Endodermal cell (in vitro differentiated cells): ENCODE measurements around the gene CALHM1. TPM values are rescaled to one million over a fixed set of nuclear protein-coding genes. Genes with fewer than 3 reads are reported as not detected.

Source experiments
- DNase-seq: peaks from one replicate; pipeline ENCODE4 v3.0.0-alpha.2; 2017
- H3K27ac ChIP-seq: 2 replicates; pipeline ENCODE4 v1.5.1; 2013; ENCODE audit warnings: mild to moderate bottlenecking, low read depth, low read length, moderate library complexity
- H3K27me3 ChIP-seq: 2 replicates; pipeline ENCODE4 v1.6.1; 2013; ENCODE audit warnings: mild to moderate bottlenecking, low read length, moderate library complexity; ENCODE audit not compliant: insufficient read depth, control insufficient read depth, poor library complexity, severe bottlenecking
- H3K36me3 ChIP-seq: 2 replicates; pipeline ENCODE4 v1.7.0; 2013; ENCODE audit warnings: mild to moderate bottlenecking, low read length, moderate library complexity; ENCODE audit not compliant: control insufficient read depth, insufficient read depth
- H3K4me1 ChIP-seq: one replicate; pipeline ENCODE4 v1.7.0; 2013; ENCODE audit warnings: low read length; ENCODE audit not compliant: control insufficient read depth, insufficient read depth
- H3K4me3 ChIP-seq: 2 replicates; pipeline ENCODE4 v1.5.1; 2013; ENCODE audit warnings: mild to moderate bottlenecking, low read length, moderate library complexity
- H3K9ac ChIP-seq: 2 replicates; pipeline ENCODE4 v1.6.1; 2013; ENCODE audit warnings: mild to moderate bottlenecking, low read length, moderate library complexity; ENCODE audit not compliant: poor library complexity, severe bottlenecking; ENCODE audit errors: extremely low read depth
- H3K9me3 ChIP-seq: 2 replicates; pipeline ENCODE4 v1.6.1; 2013; ENCODE audit warnings: mild to moderate bottlenecking, low read length, moderate library complexity; ENCODE audit not compliant: control insufficient read depth
- H3K27ac Mint-ChIP-seq: 2 replicates; pipeline ENCODE4 v1.8.0; 2020; ENCODE audit warnings: mixed read lengths
- H3K27me3 Mint-ChIP-seq: 2 replicates; pipeline ENCODE4 v1.8.0; 2021; ENCODE audit warnings: mild to moderate bottlenecking, mixed read lengths; ENCODE audit not compliant: insufficient read depth
- H3K36me3 Mint-ChIP-seq: 2 replicates; pipeline ENCODE4 v1.8.0; 2020; ENCODE audit warnings: low read depth, mixed read lengths
- H3K4me1 Mint-ChIP-seq: 2 replicates; pipeline ENCODE4 v1.8.0; 2020; ENCODE audit warnings: mixed read lengths
- H3K4me3 Mint-ChIP-seq: 2 replicates; pipeline ENCODE4 v1.8.0; 2020; ENCODE audit warnings: mild to moderate bottlenecking, moderate library complexity, mixed read lengths
- H3K9me3 Mint-ChIP-seq: 2 replicates; pipeline ENCODE4 v1.8.0; 2020; ENCODE audit warnings: mild to moderate bottlenecking, mixed read lengths
- CTCF ChIP-seq: fragments of 200-600 bp; sonication (generic); conservative IDR thresholded peaks from 2 replicates; pipeline ENCODE4 v1.5.0; 2021; ENCODE audit warnings: antibody characterized with exemption, mild to moderate bottlenecking
- WGBS, 2 experiments: methylation state at CpG; one replicate each; pipeline versions ENCODE4 v1.1.5 to v1.1.7; 2013; ENCODE audit warnings: missing lambda C conversion rate in 2 of 2, mixed read lengths in 1 of 2; ENCODE audit not compliant: insufficient coverage in 1 of 2, insufficient read length in 1 of 2; 5-methylcytosine and 5-hydroxymethylcytosine counted together
- total RNA-seq, 2 donors: library from RNA; stranded (reverse); fragmentation: NEBNext Ultra II Directional in 1 of 2; extraction: Animal tissue kit (Norgen Biotek cat#: 25700) in 1 of 2; gene quantifications; 2 replicates in 1 of 2; 3 replicates in 1 of 2; pipeline ENCODE4 v1.2.1, GENCODE V29; 2021

The CALHM1 gene
- total RNA-seq, 2 donors from 2014 or later = not detected

GRCh38 chr10:103415581-103415980 is 43.1 kb downstream of the CALHM1 start:
- no peak for TF ChIP-seq CTCF
- WGBS, 2 experiments = 92 to 96% methylated on average over 5 to 8 of the region's 8 CpGs
- Histone ChIP-seq H3K4me3 (no peak overlapping the region), H3K4me1 (no peaks in the 10 kb centered on the region), H3K9me3 (no peaks in the 10 kb centered on the region), H3K9ac (no peak overlapping the region), H3K27me3 (no peaks in the 10 kb centered on the region), H3K36me3 (peaks cover 91% of the 10 kb centered on the region), H3K27ac (no peak overlapping the region)
- Mint-ChIP-seq H3K4me1 (no peaks in the 10 kb centered on the region), H3K4me3 (no peak overlapping the region), H3K36me3 (peaks cover 79% of the 10 kb centered on the region), H3K9me3 (no peaks in the 10 kb centered on the region), H3K27me3 (no peaks in the 10 kb centered on the region), H3K27ac (no peak overlapping the region)
- DNase-seq = no peak

GRCh38 chr10:103413564-103413963 is 45.1 kb downstream of the CALHM1 start:
- DNase-seq = no peak
- Mint-ChIP-seq H3K4me1 (no peaks in the 10 kb centered on the region), H3K9me3 (no peaks in the 10 kb centered on the region), H3K4me3 (no peak overlapping the region), H3K36me3 (peaks cover 78% of the 10 kb centered on the region), H3K27me3 (no peaks in the 10 kb centered on the region), H3K27ac (no peak overlapping the region)
- 94 to 100% methylated on average over 2 of the region's 2 CpGs for WGBS, 2 experiments
- Histone ChIP-seq H3K27ac (no peak overlapping the region), H3K36me3 (peaks cover 87% of the 10 kb centered on the region), H3K4me1 (no peaks in the 10 kb centered on the region), H3K9me3 (no peaks in the 10 kb centered on the region), H3K9ac (no peak overlapping the region), H3K4me3 (no peak overlapping the region), H3K27me3 (no peaks in the 10 kb centered on the region)
- no peak for TF ChIP-seq CTCF

Other genes with a start within 250 kb of the CALHM1 start
- not detected for gene RPEL1, start 213.0 kb downstream of the CALHM1 start, total RNA-seq
- gene INA, start 181.8 kb downstream of the CALHM1 start, total RNA-seq = 1 to 10 TPM; 3.3 to 3.4 TPM
- gene PCGF6, start 107.8 kb downstream of the CALHM1 start, total RNA-seq = 10 to 100 TPM; 18.9 to 20.5 TPM
- gene TAF5, start 90.9 kb downstream of the CALHM1 start, total RNA-seq = 10 to 100 TPM in 1 of 2 donors, 1 to 10 TPM in 1; 8.4 to 10.1 TPM
- 100 to 1,000 TPM; 360 to 396 TPM for gene ATP5MK, start 62.4 kb downstream of the CALHM1 start, total RNA-seq
- gene PDCD11, start 62.3 kb downstream of the CALHM1 start, total RNA-seq = 10 to 100 TPM; 62.3 to 65.8 TPM
- gene CALHM2, start 6.5 kb downstream of the CALHM1 start, total RNA-seq = 1 to 10 TPM; 1.0 to 3.1 TPM
- not detected for gene CALHM3, start 20.3 kb upstream of the CALHM1 start, total RNA-seq
- under 1 TPM; 0.37 to 0.38 TPM for gene NEURL1, start 34.8 kb upstream of the CALHM1 start, total RNA-seq